GM21825 (cell line): ENCODE measurements around the gene OPA1.

Source experiments
- ATAC-seq: cut with Tn5 transposase; IDR thresholded peaks from one replicate; pipeline ENCODE4 v1.9.1; 2021; ENCODE audit warnings: mild to moderate bottlenecking, moderate library complexity; ENCODE audit not compliant: unreplicated experiment

OPA1 gene

DNA sequence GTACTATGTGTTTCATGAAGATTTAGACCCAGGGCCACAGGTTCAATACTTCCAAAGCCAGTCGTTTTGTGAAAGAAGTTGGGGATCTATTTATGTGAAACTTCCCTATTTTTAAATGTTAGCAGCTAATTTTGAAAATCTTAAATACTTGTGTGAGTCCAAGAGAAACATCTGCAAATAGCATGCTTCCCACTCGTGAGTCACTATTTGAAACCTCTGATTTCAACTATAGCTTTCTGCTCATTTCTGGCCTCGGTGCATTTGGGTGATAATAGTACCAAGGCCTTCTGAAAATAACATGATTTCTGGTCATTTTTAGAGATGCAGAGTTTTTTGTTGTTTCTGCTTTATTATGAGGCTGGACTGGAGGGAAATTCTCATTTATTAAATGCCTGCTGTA lies 110.0 kb downstream of the OPA1 start:
- ATAC-seq = no peak

DNA sequence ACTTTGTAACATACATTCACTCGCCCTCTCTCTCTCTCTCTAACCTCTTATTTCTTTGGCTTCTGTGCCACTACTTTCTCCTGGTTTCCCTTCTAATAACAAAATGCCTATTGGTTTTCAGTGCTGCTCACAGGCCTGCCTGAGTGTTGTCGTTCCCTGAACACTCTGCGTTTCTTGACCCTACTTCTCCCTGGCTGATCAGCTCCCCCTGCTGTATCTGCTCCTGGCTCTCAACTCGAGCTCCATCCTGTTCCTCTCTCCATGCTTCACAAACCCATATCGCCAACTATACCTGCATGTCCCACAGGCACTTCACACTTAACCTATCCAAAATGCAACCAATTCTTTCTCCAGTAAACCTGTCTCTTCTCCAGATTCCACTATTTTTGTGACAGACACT lies 111.4 kb downstream of the OPA1 start:
- ATAC-seq = no peak

DNA sequence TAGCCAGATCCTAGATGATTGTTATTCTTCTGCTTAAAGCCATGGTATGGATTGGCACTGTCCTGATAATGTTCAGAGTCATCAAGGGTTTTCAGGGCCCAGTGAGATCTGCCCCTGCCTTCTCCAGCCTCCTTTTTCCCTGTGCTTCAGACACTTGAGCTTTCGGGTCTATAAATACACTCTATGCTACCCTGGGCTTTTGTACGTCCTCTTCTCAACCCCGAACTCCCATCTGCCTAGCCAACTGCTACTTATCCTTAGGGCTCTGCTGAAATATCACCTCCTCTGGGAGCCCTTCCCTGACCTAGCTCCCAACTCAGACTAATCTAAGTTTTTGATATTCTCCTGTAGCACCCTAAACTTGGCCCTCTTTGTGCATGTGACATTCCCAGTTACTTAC lies 115.3 kb downstream of the OPA1 start:
- ATAC-seq = no peak

DNA sequence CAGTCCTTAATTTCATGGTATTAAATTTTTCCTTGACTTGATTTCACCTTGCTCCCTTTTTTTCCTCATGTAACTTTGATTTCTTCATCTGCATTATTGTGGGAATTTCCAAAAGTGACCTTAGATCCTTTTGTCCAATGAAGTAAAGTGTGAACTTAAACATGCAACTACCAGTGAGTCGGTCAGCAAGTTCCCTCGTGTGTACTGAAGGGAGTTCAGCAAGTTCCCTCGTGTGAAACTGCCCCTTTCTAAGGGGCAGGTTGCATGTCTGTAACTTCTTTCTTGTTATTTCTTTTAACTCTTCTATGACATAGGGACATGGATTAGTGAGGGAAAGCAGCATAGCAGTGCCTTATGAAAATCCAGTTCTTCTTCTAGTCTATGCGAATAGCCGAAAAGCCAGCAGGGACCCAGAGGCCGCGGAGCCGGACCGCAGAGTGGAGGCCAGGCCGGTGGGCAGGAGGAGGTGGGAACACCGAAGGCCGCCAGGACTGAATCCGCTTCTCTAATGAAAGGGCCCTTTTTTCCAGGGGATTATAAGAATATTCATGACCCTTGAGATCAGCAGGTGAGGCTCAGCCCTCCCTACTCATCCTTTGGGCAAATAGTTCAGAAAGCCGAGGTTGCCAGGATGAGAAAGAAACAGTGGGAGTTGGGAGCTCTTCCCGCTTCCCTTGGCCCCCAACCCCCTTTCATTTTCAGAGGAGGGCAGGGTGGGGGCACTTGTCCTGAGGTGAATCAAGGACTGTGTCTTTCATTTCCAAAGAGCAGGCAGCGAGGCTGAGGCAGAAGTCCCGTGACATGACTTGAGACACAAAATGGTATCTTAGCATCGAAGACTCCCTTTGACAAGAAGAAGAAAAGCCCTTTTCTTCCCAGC lies 117.5 kb downstream of the OPA1 start:
- no peak for ATAC-seq

DNA sequence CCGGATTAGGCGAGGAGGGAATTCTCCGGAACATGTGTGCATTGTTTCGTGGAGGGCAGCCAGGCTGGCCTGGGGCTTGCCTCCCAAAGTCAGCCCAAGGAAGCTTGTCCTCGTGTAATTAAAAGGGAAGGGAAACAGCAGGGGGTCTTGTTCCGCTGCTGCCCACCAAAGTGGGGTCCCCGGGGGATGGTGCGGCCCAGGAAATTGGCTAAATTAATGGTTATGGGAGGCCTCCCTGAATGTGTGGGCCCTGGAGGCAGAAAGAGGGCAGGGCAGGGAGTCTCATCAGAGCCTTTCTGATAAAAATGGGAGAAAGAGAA lies 118.1 kb downstream of the OPA1 start:
- ATAC-seq = no peak

DNA sequence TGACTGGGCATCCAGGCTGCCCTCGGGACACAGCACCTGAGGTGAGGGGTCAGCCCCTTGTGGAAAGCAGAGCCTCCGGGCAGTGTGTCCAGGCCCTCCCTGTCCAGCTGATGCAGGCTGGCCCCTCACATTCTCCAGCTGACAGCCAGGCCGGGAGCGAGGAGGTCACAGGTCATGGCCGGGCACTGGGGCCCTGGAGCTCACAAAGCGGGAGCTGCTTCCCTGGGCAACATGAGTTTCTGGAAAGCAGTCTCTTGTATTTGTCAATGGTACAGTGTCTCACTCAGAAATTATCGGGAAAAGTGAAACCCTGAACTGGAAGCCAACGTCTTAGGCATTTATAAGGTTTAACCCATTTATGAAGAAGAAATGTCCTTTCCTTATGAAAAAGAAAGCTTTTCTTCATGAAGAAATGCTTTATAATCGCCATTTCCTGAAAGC lies 118.5 kb downstream of the OPA1 start:
- ATAC-seq = no peak

DNA sequence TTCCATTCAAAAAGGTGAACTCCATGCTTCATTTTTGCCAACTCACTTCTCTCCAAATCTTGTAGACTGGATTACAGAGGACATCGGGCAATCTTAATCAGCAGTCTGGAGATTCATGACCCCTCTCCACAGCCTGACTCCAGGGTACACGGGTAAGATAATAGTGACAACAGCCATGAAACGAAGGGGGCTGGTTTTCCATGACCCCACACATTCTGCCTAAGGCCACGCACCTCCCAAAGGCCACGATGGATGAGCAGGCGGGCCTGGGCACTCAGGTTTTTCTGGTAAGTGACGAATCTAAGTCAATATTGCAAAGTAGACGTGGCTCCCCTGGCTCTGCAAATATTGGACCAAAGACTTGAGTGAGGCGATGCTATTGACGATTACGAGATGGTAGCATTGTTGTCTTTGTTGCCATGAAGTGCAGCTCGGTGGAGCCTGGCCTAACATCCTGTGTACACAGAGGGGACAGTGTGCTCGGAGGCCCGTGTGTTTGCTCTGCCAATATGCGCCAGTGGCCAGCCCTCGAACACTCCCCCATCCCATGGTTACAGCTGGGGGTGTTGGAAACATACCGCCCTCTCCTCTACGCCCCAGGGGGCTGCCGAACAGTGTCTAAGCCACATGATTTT lies 119.1 kb downstream of the OPA1 start:
- ATAC-seq = no peak

DNA sequence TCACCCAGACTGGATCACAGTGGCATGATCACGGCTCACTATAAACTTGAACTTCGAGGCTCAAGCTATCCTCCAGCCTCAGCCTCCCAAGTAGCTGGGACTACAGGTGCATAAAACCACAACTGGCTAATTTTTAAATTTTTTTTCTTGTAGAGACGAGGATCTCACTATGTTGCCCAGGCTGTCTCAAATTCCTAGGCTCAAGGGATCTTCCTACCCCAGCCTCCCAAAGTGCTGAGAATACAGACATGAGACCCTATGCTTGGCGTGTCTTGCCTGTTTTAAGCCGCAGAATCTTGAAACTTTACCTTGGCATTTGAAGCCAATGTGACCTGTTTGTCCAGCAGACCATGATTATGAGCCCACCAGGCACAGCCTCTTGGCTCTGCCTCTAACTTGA lies 119.9 kb downstream of the OPA1 start:
- no peak for ATAC-seq

DNA sequence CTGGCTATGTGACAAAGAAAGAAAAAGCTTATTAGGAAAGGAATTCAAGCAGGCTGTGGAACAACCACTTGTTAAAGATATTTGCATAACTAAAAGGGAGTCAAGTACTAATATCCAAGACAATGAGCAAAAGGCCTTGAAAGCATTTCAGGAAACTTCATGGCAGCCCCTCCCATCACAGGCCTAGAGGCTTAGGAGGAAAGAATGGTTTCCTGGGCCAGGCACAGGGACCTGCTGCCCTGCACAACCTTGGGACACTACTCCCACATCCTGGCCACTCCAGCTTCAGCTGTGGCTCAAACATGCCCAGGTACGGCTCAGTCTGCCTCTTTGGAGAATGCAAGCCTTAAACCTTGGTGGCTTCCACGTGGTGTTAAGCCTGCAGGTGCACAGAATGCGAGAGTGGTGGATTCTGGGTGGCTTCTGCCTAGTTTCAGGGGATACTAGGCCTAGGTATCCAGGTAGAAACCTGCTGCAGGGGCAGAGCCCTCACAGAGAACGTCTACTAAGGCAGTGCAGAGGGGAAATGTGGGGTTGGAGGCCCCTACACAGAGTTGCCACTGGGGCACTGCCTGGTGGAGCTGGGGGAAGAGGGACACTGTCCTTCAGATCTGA lies 121.6 kb downstream of the OPA1 start:
- no peak for ATAC-seq

DNA sequence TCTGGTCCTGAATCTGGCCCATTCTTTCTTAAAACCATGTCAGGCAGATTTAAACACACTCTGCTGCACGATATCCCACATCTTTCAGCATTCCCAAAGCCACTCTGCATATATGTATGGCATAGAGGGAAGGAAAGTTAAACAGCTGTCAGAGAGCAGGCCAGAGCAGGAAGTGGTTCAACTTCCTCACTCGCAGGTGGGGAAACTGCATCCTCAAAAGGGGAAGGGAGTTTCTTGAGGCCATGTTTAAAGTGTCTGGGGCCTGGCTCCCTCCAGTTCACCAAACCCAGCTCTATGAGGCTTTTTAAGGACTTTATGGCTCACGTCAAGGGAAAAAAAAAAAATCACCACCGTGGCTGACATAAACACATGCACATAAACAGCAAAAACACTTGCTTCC lies 123.1 kb downstream of the OPA1 start:
- no peak for ATAC-seq

DNA sequence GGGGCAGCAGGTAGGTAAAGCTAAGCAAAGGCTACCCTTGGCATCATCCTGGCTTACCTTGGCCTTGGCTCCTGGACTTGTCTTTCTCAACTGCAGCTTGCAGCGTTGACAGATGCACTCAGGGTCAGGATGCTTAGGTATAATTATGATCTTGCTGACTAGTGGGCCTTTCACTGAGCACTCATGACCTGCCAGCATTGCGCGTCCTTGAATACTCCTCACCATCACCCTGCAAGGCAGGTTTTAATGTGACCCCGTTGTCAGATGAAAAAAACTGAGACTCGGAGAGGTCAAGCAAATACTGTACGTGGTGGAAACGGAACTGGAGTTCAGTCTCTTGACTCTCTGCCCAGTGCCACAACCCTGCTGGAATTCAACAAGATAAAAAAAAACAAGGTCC lies 126.7 kb downstream of the OPA1 start:
- ATAC-seq = no peak

DNA sequence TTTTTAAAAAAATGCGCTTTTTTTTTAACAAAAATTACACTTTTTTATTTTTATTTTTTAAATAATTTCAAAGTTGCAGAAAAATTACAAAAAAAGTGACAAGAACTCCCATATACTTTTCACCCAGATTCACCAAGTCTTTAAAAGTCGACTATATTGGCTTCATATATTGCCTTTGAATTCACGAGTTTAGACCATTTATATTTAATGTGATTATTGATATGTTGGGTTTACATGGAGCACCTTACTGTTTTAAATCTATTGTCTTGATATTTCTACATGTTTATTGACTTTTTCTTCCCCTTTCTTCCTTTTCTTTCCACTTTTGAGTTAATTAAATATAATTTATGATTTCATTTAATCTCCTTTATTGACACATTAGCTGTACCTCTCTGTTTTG lies 127.2 kb downstream of the OPA1 start:
- no peak for ATAC-seq

DNA sequence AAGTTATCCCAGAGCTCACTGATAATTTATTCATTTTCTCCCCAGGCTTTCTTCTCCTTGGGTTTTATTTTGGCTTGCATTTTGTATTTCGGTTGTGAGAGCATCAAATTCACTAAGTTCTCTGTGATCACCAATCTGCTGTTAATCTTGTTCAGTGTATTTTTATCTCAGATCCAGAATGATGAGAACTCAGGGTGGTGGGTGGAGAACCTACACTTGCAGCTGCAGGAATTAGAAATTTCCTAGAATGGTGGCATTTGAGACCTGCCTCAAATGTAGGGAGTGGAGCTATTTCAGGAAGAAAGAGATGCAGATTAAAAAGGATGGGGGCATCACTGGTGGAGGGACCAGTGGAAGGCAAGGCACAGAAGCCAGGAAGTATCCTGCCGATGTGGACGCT lies 129.6 kb downstream of the OPA1 start:
- ATAC-seq = no peak

DNA sequence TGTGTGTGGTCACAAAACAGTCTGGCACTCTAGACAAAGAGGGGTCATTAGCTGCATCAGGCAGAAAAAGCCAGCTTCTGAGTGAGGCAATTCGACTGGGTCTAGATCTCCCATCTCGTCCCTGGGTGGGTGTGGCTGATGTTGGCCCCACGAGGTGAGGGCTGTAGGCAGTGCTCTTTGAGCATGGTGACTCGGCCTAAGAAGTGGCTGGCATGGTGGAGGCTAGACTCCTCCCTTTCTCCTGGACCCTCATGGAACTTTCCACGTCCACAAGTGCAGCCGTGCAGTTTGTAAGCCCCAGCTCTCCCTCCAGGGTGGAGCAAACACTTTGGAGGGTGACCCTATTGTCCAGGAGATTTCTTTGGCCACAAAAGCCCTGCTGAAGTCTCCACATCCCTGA lies 134.1 kb downstream of the OPA1 start:
- no peak for ATAC-seq

DNA sequence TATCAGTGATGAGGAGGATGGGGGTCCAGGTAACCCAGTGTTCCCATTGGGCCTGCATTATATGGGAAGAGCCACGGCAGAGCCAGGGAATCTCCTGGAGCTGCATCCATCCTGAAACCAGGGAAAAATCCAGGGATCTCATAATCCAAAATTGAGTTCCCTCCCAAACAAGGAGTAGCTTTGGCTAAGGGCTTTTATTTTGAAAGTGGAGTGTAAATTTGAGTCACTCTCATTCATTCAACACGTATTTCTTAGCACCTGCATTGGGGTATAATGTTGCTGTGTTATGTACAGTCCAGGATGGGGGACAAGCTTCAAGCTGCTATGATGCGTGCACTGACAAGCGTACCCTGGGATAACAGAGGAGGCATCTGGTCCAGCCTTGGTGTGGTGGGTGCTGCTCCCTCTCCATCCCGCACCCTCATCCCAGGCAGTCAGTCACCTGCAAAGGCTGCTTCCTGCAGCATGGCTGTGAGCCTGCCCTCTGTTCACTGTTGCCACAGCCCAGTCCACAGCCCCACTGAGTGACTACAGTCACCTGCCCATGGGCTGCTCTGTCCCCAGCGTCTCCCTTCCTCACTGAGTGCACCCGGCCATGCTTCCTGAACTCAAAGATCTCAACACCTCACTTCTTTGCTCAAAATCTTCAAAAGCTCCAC lies 135.6 kb downstream of the OPA1 start:
- no peak for ATAC-seq

DNA sequence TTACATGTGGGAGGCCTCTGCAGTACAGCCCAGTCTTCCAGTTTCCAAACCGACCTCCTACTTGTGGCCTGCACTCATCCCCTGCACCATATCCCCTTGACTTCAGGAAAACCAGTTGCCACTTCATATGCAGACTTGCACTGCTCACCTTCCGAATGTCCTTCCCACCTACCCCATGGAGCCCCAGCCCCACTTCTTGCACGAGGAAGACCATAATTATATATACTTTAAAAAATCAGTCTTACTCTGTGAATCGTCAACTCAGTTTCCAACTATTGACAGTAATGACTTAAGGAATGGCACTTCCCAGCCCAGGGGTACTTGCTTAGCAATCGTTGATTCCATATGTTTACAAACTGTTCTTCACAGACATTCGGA lies 136.1 kb downstream of the OPA1 start:
- ATAC-seq = no peak

DNA sequence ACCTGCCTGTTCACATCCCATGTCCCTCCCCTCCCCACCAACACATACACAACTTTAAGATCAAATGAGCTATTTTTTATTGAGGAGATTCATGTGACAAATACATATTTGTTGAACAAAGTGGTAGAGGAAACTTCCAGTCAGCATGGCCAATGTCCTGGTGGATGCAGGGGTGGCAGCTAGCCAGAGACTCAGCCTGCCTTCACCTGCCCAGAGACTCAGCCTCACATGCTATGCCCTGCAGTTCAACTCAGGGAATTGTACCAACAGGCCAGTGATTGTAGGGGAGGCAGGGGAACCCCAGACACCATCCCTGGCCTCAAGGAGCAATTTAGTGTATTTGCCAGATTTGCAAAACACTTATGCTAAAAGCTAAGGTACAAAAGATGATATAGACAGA lies 136.6 kb downstream of the OPA1 start:
- ATAC-seq = no peak

DNA sequence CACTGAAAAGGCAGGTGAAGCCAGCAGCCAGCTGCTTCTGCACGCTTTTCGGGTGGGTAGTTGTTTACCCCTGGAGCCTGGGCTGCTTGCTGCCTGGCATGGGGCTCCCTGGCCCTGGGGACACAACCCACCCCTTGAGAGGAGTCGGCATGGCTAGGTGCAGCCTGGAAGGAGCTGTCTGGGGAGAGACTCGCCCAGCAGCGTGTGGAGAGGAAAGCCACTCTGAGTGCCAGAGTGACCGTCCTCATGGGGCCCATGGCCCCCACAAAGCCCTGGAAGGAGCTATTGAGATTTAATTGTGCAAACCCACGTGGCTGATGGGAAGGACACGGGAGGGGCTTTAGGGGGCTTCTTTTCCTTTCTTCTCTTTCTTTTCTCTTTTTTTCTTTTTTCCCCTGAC lies 137.5 kb downstream of the OPA1 start:
- ATAC-seq = no peak

DNA sequence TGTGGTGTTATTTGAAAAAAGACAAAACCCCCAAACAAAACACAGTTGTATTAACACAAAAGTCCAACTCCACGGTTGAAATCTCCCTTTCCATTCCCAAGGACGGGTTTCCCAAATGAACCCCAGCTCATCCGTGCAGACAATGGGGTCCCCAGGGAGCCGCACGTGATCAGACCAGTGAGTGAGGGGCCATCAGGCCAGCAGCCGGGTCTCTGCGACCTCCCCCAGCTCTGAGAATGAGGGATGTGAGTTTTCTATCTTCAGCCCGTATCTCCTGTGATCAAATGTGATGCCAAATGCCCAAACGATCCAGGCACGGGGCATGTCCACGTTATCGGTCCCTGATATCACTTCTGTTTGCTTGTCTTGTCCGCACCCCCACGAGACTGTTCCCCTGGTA lies 138.0 kb downstream of the OPA1 start:
- no peak for ATAC-seq

DNA sequence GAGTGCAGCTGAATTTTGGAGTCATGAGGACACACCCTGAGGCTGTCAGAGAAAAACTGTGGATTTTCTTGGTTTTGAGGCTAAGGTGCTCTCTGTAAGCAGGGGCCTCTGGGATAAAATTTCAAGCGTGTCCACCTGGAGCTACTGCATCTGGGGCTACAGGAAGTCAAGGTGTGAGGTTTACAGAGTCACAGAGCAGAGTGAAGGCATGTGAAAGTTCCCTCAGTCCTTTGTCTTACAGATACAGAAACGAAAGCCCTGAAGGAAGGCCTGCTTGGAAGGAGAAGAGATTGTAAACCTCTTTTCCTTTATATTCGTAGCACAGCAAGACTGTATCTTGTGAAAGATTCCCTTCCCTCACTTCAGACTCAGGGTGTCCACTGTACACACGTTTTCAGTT lies 138.6 kb downstream of the OPA1 start:
- no peak for ATAC-seq

DNA sequence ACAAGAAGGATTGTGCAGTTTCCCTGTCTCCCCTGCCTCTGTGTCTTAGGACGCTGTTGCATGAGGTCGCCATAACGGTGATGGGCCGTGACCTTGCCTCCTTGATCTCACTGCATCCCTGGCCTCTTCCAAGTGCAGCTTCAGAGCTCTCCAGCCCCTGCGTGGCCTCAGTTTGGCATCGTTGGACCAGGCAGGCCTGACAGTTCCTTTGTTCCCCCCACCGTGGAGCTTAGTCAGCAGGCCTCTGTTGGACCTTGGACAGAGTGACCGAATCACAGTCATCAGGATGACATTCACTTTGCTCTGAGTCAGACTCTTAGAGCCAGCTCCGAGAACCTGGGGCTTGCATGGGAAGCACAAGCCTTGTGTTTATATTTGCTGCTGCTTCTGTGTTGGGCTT lies 139.4 kb downstream of the OPA1 start:
- ATAC-seq = no peak

DNA sequence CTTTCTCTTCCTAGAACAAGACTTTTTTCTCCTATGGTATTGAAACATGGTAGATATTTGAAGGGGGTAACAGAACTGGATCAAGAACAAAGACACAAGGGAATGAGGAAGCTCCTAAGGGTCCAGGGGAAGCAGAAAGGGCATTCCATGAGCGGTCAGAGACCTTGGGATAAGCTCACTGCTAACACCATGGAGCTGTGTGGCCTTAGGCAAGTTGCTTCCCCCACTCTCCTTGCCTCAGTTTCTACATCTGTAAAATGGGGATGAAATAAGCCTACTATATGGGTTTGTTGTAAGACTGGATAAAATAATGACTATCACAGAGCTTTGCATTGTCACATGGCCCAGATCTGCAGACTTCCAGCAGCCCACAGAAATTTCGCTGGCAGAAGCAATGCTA lies 139.8 kb downstream of the OPA1 start:
- ATAC-seq = no peak
